CD14-positive monocyte (primary cell): ENCODE results near the gene CHRDL2. TPM values are rescaled to one million over a fixed set of nuclear protein-coding genes. Genes with fewer than 3 reads are reported as not detected.

Experiments used
- DNase-seq, 3 donors: peaks; one replicate each; pipeline ENCODE4 v3.0.0-alpha.2; 2011 to 2022
- H2AFZ ChIP-seq: 2 replicates; pipeline ENCODE4 v1.6.0; 2012; ENCODE audit warnings: mild to moderate bottlenecking, low read depth, low read length, inconsistent platforms; ENCODE audit not compliant: insufficient read depth, poor library complexity, severe bottlenecking
- H3K27ac ChIP-seq, 2 donors: 1 replicate in 1 of 2; 2 replicates in 1 of 2; pipeline ENCODE4 v1.5.1; 2012 to 2013; ENCODE audit warnings: low read length in 2 of 2, control low read depth in 1 of 2, inconsistent platforms in 1 of 2, low read depth in 1 of 2, mild to moderate bottlenecking in 1 of 2
- H3K27me3 ChIP-seq, 2 donors: one replicate each; pipeline versions ENCODE4 v1.6.0 to v1.6.1; 2011 to 2013; ENCODE audit warnings: low read length in 2 of 2; ENCODE audit not compliant: control insufficient read depth in 2 of 2, insufficient read depth in 2 of 2
- H3K36me3 ChIP-seq, 2 donors: replicated peaks in 1 of 2; 1 replicate in 1 of 2; 2 replicates in 1 of 2; pipeline versions ENCODE4 v1.5.1 to v1.6.1; 2012 to 2013; ENCODE audit warnings: low read length in 2 of 2, control low read depth in 1 of 2, inconsistent platforms in 1 of 2, mild to moderate bottlenecking in 1 of 2; ENCODE audit not compliant: insufficient read depth in 2 of 2, control insufficient read depth in 1 of 2
- H3K4me1 ChIP-seq, 2 donors: 1 replicate in 1 of 2; 2 replicates in 1 of 2; pipeline versions ENCODE4 v1.5.1 to v1.6.1; 2012 to 2013; ENCODE audit warnings: low read length in 2 of 2, control low read depth in 1 of 2, inconsistent platforms in 1 of 2, mild to moderate bottlenecking in 1 of 2, moderate library complexity in 1 of 2; ENCODE audit not compliant: insufficient read depth in 2 of 2, control insufficient read depth in 1 of 2
- H3K4me2 ChIP-seq: replicated peaks from 2 replicates; pipeline ENCODE3; 2012; ENCODE audit warnings: low read length, moderate library complexity, mild to moderate bottlenecking; ENCODE audit not compliant: poor library complexity, severe bottlenecking; ENCODE audit errors: extremely low read depth
- H3K4me3 ChIP-seq, 3 experiments: fragments of 200-600 bp in 1 of 3; sonication (generic) in 1 of 3; replicated peaks in 1 of 3; 1 replicate in 2 of 3; 2 replicates in 1 of 3; pipeline ENCODE4 v1.5.1; 2011 to 2013; ENCODE audit warnings: low read length in 3 of 3, mild to moderate bottlenecking in 3 of 3, control low read depth in 2 of 3, low read depth in 2 of 3, inconsistent platforms in 1 of 3, moderate library complexity in 1 of 3
- H3K79me2 ChIP-seq: 2 replicates; pipeline ENCODE4 v1.6.0; 2012; ENCODE audit warnings: mild to moderate bottlenecking, control low read depth, inconsistent platforms, low read length, moderate library complexity; ENCODE audit not compliant: insufficient read depth
- H3K9ac ChIP-seq: 2 replicates; pipeline ENCODE4 v1.6.0; 2017; ENCODE audit warnings: low read length, mild to moderate bottlenecking; ENCODE audit not compliant: insufficient read depth, poor library complexity, severe bottlenecking
- H3K9me3 ChIP-seq, 2 donors: replicated peaks in 1 of 2; 1 replicate in 1 of 2; 2 replicates in 1 of 2; pipeline versions ENCODE4 v1.5.1 to v1.6.1; 2012 to 2013; ENCODE audit warnings: low read length in 2 of 2, control low read depth in 1 of 2; ENCODE audit not compliant: control insufficient read depth in 1 of 2, insufficient read depth in 1 of 2
- H4K20me1 ChIP-seq: 2 replicates; pipeline ENCODE4 v1.6.0; 2012; ENCODE audit warnings: mild to moderate bottlenecking, low read length, control low read depth, moderate library complexity; ENCODE audit not compliant: insufficient read depth
- H3K27ac Mint-ChIP-seq, 7 donors: one replicate each; pipeline ENCODE4 v1.8.0; 2020; ENCODE audit warnings: mild to moderate bottlenecking in 7 of 7, mixed read lengths in 7 of 7, moderate library complexity in 6 of 7, inconsistent platforms in 2 of 7
- H3K27me3 Mint-ChIP-seq, 3 donors: one replicate each; pipeline ENCODE4 v1.8.0; 2021 to 2022; ENCODE audit warnings: low read depth in 3 of 3, mild to moderate bottlenecking in 3 of 3, mixed read lengths in 3 of 3, moderate library complexity in 3 of 3, inconsistent platforms in 1 of 3
- H3K36me3 Mint-ChIP-seq, 2 donors: one replicate each; pipeline ENCODE4 v1.8.0; 2020; ENCODE audit warnings: mixed read lengths in 2 of 2, inconsistent platforms in 1 of 2, mild to moderate bottlenecking in 1 of 2
- H3K4me1 Mint-ChIP-seq: one replicate; pipeline ENCODE4 v1.8.0; 2020; ENCODE audit warnings: mild to moderate bottlenecking, mixed read lengths
- H3K4me3 Mint-ChIP-seq, 2 donors: one replicate each; pipeline ENCODE4 v1.8.0; 2020; ENCODE audit warnings: mild to moderate bottlenecking in 2 of 2, mixed read lengths in 2 of 2, moderate library complexity in 1 of 2
- H3K9me3 Mint-ChIP-seq, 7 donors: one replicate each; pipeline ENCODE4 v1.8.0; 2020 to 2022; ENCODE audit warnings: mixed read lengths in 7 of 7, mild to moderate bottlenecking in 6 of 7, moderate library complexity in 6 of 7, inconsistent platforms in 2 of 7
- CTCF ChIP-seq: fragments of 200-600 bp; IDR thresholded peaks from one replicate; pipeline ENCODE4 v1.8.0; 2022; ENCODE audit warnings: antibody characterized with exemption, mild to moderate bottlenecking
- WGBS: methylation state at CpG from one replicate; pipeline ENCODE4 v1.1.5; 2013; ENCODE audit warnings: missing lambda C conversion rate; ENCODE audit not compliant: insufficient coverage; 5-methylcytosine and 5-hydroxymethylcytosine counted together
- intact Hi-C, 2 donors: fragments of 100-400 bp; cut with micrococcal nuclease; formaldehyde crosslinking; loops; one replicate each; pipeline versions ENCODE4 v1.15.0 to v1.15.1; 2023
- polyA plus RNA-seq, 3 donors: library from polyadenylated mRNA; depleted of rRNA in 1 of 3; unstranded in 2 of 3; stranded (reverse) in 1 of 3; fragments of 300-500 nt in 2 of 3; fragments of >200 nt in 1 of 3; fragmentation: Illumina TruSeq in 2 of 3; gene quantifications; 1 replicate in 2 of 3; 2 replicates in 1 of 3; pipeline ENCODE4 v1.2.3, GENCODE V29; 2012 to 2021

Gene CHRDL2
- polyA plus RNA-seq, 3 donors, result not detected

GRCh38 chr11:74725701-74726100 lies 5.5 kb downstream of the CHRDL2 start:
- Mint-ChIP-seq H3K4me3 (no peak overlapping the region), H3K4me1 (peaks cover under 1% of the 10 kb centered on the region), H3K9me3 (peaks cover 0 to 4% (median under 1%) of the 10 kb centered on the region in 7 donors), H3K27me3 (peaks cover 31 to 43% (median 42%) of the 10 kb centered on the region in 3 donors), H3K36me3 (no peaks in the 10 kb centered on the region), H3K27ac (no peak overlapping the region)
- intact Hi-C loops, result no loop called here
- H2AFZ ChIP-seq, result no peak overlapping the region
- peaks cover 20 to 34% of the 10 kb centered on the region in 2 donors for H3K27me3 ChIP-seq
- 70% methylated on average over 2 of the region's 4 CpGs for WGBS
- peaks cover 0 to 5% of the 10 kb centered on the region in 2 donors for H3K9me3 ChIP-seq
- DNase-seq, result no peak
- no peak overlapping the region for H3K4me2 ChIP-seq
- H3K4me1 ChIP-seq, result no peaks in the 10 kb centered on the region
- H3K9ac ChIP-seq, result no peak overlapping the region
- H3K36me3 ChIP-seq, result no peaks in the 10 kb centered on the region
- no peaks in the 10 kb centered on the region for H4K20me1 ChIP-seq
- no peak for TF ChIP-seq CTCF
- H3K27ac ChIP-seq, result no peak overlapping the region
- H3K79me2 ChIP-seq, result no peaks in the 10 kb centered on the region
- no peak overlapping the region for H3K4me3 ChIP-seq

- DNase-seq, result no peak
- no peak overlapping the region for H3K4me2 ChIP-seq
- peaks cover 12 to 24% (median 21%) of the 10 kb centered on the region in 3 donors for H3K27me3 Mint-ChIP-seq
- H3K4me3 ChIP-seq, result no peak overlapping the region
- H3K79me2 ChIP-seq, result no peaks in the 10 kb centered on the region
- no peaks in the 10 kb centered on the region for H3K36me3 Mint-ChIP-seq
- no peaks in the 10 kb centered on the region for H4K20me1 ChIP-seq
- H2AFZ ChIP-seq, result no peak overlapping the region
- peak overlapping the region in 1 of 2 donors; percentile 11 for H3K4me3 Mint-ChIP-seq
- TF ChIP-seq CTCF, result no peak
- H3K9ac ChIP-seq, result no peak overlapping the region
- peaks cover 0 to 2% (median 0%) of the 10 kb centered on the region in 7 donors for H3K9me3 Mint-ChIP-seq
- no peaks in the 10 kb centered on the region for H3K36me3 ChIP-seq
- no peaks in the 10 kb centered on the region for H3K9me3 ChIP-seq
- peaks cover 0 to 12% of the 10 kb centered on the region in 2 donors for H3K27me3 ChIP-seq
- intact Hi-C loops, result no loop called here
- no peaks in the 10 kb centered on the region for H3K4me1 Mint-ChIP-seq
- H3K4me1 ChIP-seq, result no peaks in the 10 kb centered on the region
- 97% methylated on average over 4 of the region's 5 CpGs for WGBS
- no peak overlapping the region for H3K27ac Mint-ChIP-seq
- H3K27ac ChIP-seq, result no peak overlapping the region
Observed at GRCh38 chr11:74723511-74723910, 7.7 kb downstream of the CHRDL2 start.
